Heart left ventricle (tissue), 13 donors: Measurements from ENCODE around the gene SND1.

Source experiments
- CTCF ChIP-seq, 12 donors: fragments of 200-600 bp; sonication (generic) in 4 of 12; IDR thresholded peaks; one replicate each; pipeline versions ENCODE4 v1.5.0 to v1.8.0; 2018 to 2022; ENCODE audit warnings: antibody characterized with exemption in 12 of 12, mild to moderate bottlenecking in 5 of 12
- POLR2A ChIP-seq, 2 donors: fragments of 450-650 bp; IDR thresholded peaks; one replicate each; pipeline ENCODE4 v1.6.1; 2017; ENCODE audit warnings: antibody characterized with exemption in 2 of 2, mild to moderate bottlenecking in 2 of 2, moderate library complexity in 2 of 2
- donor health status: ischemic (EF 13 %, LVEDD 7.1; RV severe dilation, severe dysfunction).
- donor health status: DM: no; HTN: yes; CAD: no.
- donor health status: DM: no; HTN: no; CAD: no.
- donor health status: ischemic (EF 25% LVEDD 6.9; RV normal size, moderate dysfunction).
- donor health status: ischemic (EF 25% LVEDD 5.7; RV mildly dilated, moderate dysfunction).
- donor health status: ischemic (EF 35%, LVEDD 5.7; RV mildly dilated, moderate dysfunction).
- donor health status: nonischemic (EF 11% LVEDD 7.7; RV severe dilation, severe dysfunction).
- donor health status: DM: yes; HTN: yes; CAD: no.
- donor health status: PGD.
- donor health status: ischemic (EF 29% LVEDD 5.4; RV normal size, mild dysfunction).
- donor health status: nonischemic (EF 23%, LVEDD 6.1; RV moderate dilation, normal function).

- TF ChIP-seq POLR2A (IDR thresholded peaks at IDR 0.05) = no peak
- TF ChIP-seq CTCF (IDR thresholded peaks at IDR 0.05) = no peak
Measured at GRCh38 chr7:127877951-127878350, 226.0 kb downstream of the SND1 start.
